ENCODE measurements around the gene GPATCH1. TPM values are rescaled to one million over a fixed set of nuclear protein-coding genes. Genes with fewer than 3 reads are reported as not detected.

Gene GPATCH1
- total and polyA plus RNA-seq, 4 donors, result 2.5 to 5.2 (median 3.6) TPM

- Histone ChIP-seq H3K4me1 (ENCODE audit: control insufficient read depth in 4 of 4, insufficient read depth in 4 of 4, low read length in 3 of 4) (peaks cover 0 to 5% (median 0%) of the 10 kb centered on the region in 4 donors), H3K27ac (ENCODE audit: low read depth in 1 of 2, low read length in 2 of 2) (no peak overlapping the region), H3K4me3 (ENCODE audit: low read depth in 1 of 3, low read length in 3 of 3) (no peak overlapping the region), H3K36me3 (ENCODE audit: control insufficient read depth in 4 of 4, insufficient read depth in 3 of 4, low read depth in 1 of 4, low read length in 3 of 4) (peaks cover 4 to 21% (median 13%) of the 10 kb centered on the region in 4 donors), H3K9me3 (ENCODE audit: control insufficient read depth in 4 of 4, low read length in 3 of 4) (no peaks in the 10 kb centered on the region), H3K27me3 (ENCODE audit: control insufficient read depth in 4 of 4, insufficient read depth in 4 of 4, low read length in 3 of 4) (no peaks in the 10 kb centered on the region), H3K9ac (ENCODE audit: low read depth in 1 of 2, low read length in 2 of 2) (no peak overlapping the region)
- DNase-seq (ENCODE audit: low spot score), result no peak
- WGBS, result 95% methylated on average over 6 of the region's 6 CpGs
- TF ChIP-seq RXRA (IDR thresholded peaks at IDR 0.05) (no peak), NR2F2 (IDR thresholded peaks at IDR 0.05) (no peak), HNF4A (conservative IDR thresholded peaks at IDR 0.05) (no peak), CTCF (IDR thresholded peaks at IDR 0.05; ENCODE audit: low read depth, low read length, missing input control) (no peak), RAD21 (IDR thresholded peaks at IDR 0.05) (no peak), MAX (IDR thresholded peaks at IDR 0.05) (no peak), SP1 (IDR thresholded peaks at IDR 0.05) (no peak), YY1 (IDR thresholded peaks at IDR 0.05) (no peak), HNF4G (IDR thresholded peaks at IDR 0.05) (no peak)
Observed at GRCh38 chr19:33129901-33130300, 48.9 kb downstream of the GPATCH1 start.

GRCh38 chr19:33130433-33130832, 49.5 kb downstream of the GPATCH1 start:
- Histone ChIP-seq H3K27me3 (ENCODE audit: control insufficient read depth in 4 of 4, insufficient read depth in 4 of 4, low read length in 3 of 4) (no peaks in the 10 kb centered on the region), H3K9ac (ENCODE audit: low read depth in 1 of 2, low read length in 2 of 2) (no peak overlapping the region), H3K9me3 (ENCODE audit: control insufficient read depth in 4 of 4, low read length in 3 of 4) (no peaks in the 10 kb centered on the region), H3K4me1 (ENCODE audit: control insufficient read depth in 4 of 4, insufficient read depth in 4 of 4, low read length in 3 of 4) (peaks cover 0 to 5% (median 0%) of the 10 kb centered on the region in 4 donors), H3K4me3 (ENCODE audit: low read depth in 1 of 3, low read length in 3 of 3) (no peak overlapping the region), H3K27ac (ENCODE audit: low read depth in 1 of 2, low read length in 2 of 2) (no peak overlapping the region), H3K36me3 (ENCODE audit: control insufficient read depth in 4 of 4, insufficient read depth in 3 of 4, low read depth in 1 of 4, low read length in 3 of 4) (peaks cover 2 to 18% (median 11%) of the 10 kb centered on the region in 4 donors)
- DNase-seq (ENCODE audit: low spot score), result no peak
- 93% methylated on average over 6 of the region's 6 CpGs for WGBS
- TF ChIP-seq FOXA1 (IDR thresholded peaks at IDR 0.05), result no peak

GRCh38 chr19:33132021-33132420, 51.0 kb downstream of the GPATCH1 start, which contains the start of gene WDR88:
Gene WDR88, plus strand, starts transcription at chr19:33132114. Its CDS starts 56 bp downstream, at chr19:33132170.
- no peak for DNase-seq (ENCODE audit: low spot score)
- Histone ChIP-seq H3K9me3 (ENCODE audit: control insufficient read depth in 4 of 4, low read length in 3 of 4) (no peaks in the 10 kb centered on the region), H3K36me3 (ENCODE audit: control insufficient read depth in 4 of 4, insufficient read depth in 3 of 4, low read depth in 1 of 4, low read length in 3 of 4) (peaks cover 2 to 14% (median 11%) of the 10 kb centered on the region in 4 donors), H3K27ac (ENCODE audit: low read depth in 1 of 2, low read length in 2 of 2) (no peak within 1 kb of the TSS), H3K27me3 (ENCODE audit: control insufficient read depth in 4 of 4, insufficient read depth in 4 of 4, low read length in 3 of 4) (no peaks in the 10 kb centered on the region), H3K9ac (ENCODE audit: low read depth in 1 of 2, low read length in 2 of 2) (no peak within 1 kb of the TSS), H3K4me3 (ENCODE audit: low read depth in 1 of 3, low read length in 3 of 3) (no peak within 1 kb of the TSS), H3K4me1 (ENCODE audit: control insufficient read depth in 4 of 4, insufficient read depth in 4 of 4, low read length in 3 of 4) (peaks cover 0 to 5% (median 0%) of the 10 kb centered on the region in 4 donors)
- WGBS, result 92% methylated on average over 43 of the region's 43 CpGs
- no peak for TF ChIP-seq EGR1 (IDR thresholded peaks at IDR 0.05; ENCODE audit: low read depth in 2 of 2)
- TF ChIP-seq CTCF (IDR thresholded peaks at IDR 0.05; ENCODE audit: low read depth, low read length, missing input control), result no peak
- no peak for TF ChIP-seq HNF4G (IDR thresholded peaks at IDR 0.05)
- TF ChIP-seq REST (IDR thresholded peaks at IDR 0.05), result no peak
- TF ChIP-seq ZBTB33 (IDR thresholded peaks at IDR 0.05), result no peak
- TF ChIP-seq YY1 (IDR thresholded peaks at IDR 0.05), result no peak
- no peak for TF ChIP-seq ATF3 (IDR thresholded peaks at IDR 0.05)
- TF ChIP-seq RXRA (IDR thresholded peaks at IDR 0.05), result no peak
- no peak for TF ChIP-seq HNF4A (conservative IDR thresholded peaks at IDR 0.05)
- TF ChIP-seq FOXA2 (IDR thresholded peaks at IDR 0.05), result no peak
- TF ChIP-seq TAF1 (conservative IDR thresholded peaks at IDR 0.05), result no peak
- TF ChIP-seq SP1 (IDR thresholded peaks at IDR 0.05), result no peak
- no peak for TF ChIP-seq RAD21 (IDR thresholded peaks at IDR 0.05)
- no peak for TF ChIP-seq JUND (IDR thresholded peaks at IDR 0.05)
- no peak for TF ChIP-seq MAX (IDR thresholded peaks at IDR 0.05)
- no peak for TF ChIP-seq FOXA1 (IDR thresholded peaks at IDR 0.05)
- TF ChIP-seq NR2F2 (IDR thresholded peaks at IDR 0.05), result no peak
